ENCODE results near the gene LRP1-AS. TPM values are rescaled to one million over a fixed set of nuclear protein-coding genes. Genes with fewer than 3 reads are reported as not detected.
A peak's percentile ranks its signal among the peaks of the same experiment; 100 is the strongest.

Gene LRP1-AS
- total RNA-seq, 1 experiment from 2014 or later, result not detected

DNA sequence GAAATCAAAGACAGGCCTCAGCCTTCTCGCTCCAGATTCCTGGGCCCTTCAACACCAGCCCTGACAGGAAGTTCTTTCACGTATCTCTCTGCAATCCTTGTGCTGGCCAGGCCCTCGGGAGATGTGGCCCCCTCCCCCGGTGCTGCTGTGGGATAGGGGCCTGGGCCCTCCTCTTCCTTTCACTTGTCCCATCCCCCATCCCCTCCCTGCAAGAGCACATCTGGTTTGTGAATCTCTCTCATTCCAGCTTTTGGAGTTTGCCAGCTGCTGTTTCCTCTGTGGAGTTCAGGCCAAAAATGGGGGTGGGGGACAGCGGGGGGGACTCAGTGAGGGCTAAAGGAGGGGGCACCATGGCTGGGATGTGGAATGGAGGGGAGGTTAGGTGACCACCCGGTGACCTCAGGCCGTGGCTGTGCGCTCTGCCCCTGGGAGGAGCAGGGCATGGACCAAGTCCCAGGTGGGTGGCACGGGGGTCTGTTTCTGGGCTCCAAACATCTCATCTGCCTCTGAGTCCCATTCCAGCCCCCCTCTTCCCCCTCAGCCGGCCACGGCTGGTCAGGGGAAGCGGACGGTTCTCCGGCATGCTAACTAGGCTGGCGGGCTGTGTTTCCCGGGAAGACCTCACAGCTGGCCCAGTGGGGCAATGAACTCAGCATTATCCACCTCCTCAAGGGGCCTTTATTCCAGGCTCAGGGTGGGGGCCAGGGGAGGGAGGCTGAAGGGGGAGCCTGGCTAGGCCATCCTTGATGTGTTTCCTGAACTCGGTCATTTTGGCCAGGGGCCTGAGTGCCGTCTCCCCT, 11.7 kb downstream of the LRP1-AS start:
- Histone ChIP-seq H3K4me3 (peak overlapping the region; percentile 16; the same call in 1 of the 2 replicates), H3K27me3 (no peaks in the 10 kb centered on the region), H3K36me3 (peaks cover 64% of the 10 kb centered on the region), H3K9me3 (no peaks in the 10 kb centered on the region)
- DNase-seq, result peak; percentile 78

DNA sequence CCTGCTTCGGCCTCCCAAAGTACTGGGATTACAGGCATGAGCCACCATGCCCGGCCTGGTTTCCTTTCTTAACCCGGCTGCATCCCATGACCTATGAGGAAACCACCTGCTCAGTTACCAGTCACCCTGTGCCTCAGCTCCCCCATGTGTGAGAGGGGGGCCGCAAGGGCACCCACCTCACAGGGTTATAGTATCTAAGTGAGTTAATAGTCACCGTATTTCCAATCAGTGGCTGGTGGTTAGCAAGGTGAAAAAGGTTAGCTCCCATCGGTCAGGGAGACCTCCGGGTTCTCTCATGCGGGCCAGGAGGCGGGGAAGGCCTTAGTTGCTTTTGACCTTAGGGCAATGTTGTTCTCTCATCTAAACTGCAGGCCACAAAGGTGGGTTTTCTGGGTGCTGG, 12.5 kb downstream of the LRP1-AS start:
- H3K36me3 ChIP-seq, result peaks cover 58% of the 10 kb centered on the region
- no peaks in the 10 kb centered on the region for H3K9me3 ChIP-seq
- H3K27me3 ChIP-seq, result no peaks in the 10 kb centered on the region
- H3K4me3 ChIP-seq, result no peak overlapping the region
- no peak for DNase-seq

DNA sequence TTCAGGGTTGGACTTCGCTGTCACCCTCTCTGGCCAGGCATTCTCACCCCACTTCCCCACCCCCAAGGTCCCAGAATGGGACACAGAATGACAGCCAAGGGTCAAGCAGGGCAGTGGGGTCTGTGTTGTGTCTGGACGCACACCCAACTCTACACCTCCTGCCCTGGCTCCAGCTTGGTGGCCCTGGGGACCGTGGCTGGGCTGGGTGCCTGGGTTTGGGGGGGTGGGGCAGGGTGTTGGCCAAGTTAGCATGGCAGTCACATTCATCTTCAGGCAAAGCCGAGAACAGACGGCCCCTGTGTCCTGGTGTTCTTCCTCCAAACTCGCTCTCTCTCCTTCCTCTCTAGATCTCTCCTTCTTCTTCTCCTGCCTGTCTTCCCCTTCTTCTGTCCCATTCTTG, 13.5 kb downstream of the LRP1-AS start:
- Histone ChIP-seq H3K27me3 (no peaks in the 10 kb centered on the region), H3K36me3 (peaks cover 49% of the 10 kb centered on the region), H3K9me3 (no peaks in the 10 kb centered on the region), H3K4me3 (no peak overlapping the region)
- no peak for DNase-seq

DNA sequence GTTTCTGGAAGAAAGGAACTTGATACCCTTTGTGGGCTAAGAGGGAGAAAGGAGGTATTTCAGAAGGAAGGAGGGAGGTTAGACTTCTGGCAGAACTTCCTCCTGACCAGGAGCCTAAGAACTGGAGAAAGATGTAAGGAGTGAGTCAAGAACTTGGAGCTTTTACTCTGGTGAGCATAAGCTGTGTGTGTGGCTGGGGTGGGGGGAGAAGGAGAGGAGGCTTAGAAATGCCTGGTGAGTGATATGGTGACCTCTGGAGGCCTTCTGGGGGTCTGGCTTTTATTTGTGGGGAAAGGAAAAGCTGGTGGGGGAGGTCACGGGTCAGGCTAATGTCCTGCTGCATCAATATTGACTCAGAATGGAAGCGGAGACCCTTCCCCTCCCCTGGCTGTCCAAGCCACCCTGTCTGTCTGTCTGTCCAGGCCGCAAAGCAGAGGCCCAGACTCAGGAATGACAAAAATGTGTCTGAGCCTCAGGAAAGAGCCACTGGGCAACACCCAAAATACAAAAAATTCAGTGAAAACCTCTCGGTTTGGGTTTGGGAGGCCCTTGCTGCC, 14.3 kb downstream of the LRP1-AS start:
- Histone ChIP-seq H3K9me3 (no peaks in the 10 kb centered on the region), H3K36me3 (peaks cover 48% of the 10 kb centered on the region), H3K4me3 (peak overlapping the region; percentile 17), H3K27me3 (no peaks in the 10 kb centered on the region)
- peak; percentile 61 for DNase-seq

DNA sequence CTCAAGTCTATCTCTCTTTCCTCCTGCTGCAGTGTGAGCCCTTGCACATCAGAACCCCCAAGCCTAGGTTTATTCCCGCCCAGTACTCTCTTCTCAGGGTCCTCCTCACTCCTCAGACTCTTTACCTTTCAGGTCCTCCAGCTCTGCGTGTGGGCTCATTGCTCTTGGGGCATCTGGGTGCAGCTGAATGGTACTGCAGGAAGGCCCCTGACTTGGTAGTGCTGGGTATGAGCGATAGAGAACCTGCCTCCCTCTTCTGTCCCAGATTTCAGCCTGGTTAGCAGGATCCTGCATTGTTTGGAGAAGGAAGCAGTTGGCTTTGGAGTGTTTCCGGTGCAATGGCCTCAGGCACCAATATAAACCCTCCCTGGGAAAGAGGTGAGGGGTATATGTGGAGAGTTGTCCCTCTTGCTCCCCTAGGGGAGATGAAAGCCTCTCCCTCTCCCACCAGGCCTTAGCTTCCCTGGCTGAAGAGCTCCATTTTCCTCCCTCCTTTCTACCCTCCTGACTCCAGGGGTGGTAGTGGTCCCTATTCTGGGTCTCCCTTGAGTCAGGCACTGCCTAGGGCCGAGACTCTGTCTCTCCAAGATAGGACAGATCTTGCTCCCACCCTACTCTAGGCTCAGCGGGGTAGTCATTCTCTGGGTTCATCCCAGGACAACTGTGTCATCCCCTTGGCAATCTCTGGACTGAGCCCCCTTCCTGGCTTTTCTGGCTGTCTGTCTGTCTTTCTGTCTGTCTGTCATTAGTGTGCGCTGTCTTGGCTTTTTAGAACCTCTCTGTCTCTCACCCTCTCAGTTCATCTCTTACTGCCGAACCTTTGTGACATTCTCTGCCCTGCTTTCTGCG, 15.3 kb downstream of the LRP1-AS start:
- Histone ChIP-seq H3K4me3 (peak overlapping the region; percentile 17), H3K27me3 (no peaks in the 10 kb centered on the region)
- DNase-seq, result peak; percentile 47

DNA sequence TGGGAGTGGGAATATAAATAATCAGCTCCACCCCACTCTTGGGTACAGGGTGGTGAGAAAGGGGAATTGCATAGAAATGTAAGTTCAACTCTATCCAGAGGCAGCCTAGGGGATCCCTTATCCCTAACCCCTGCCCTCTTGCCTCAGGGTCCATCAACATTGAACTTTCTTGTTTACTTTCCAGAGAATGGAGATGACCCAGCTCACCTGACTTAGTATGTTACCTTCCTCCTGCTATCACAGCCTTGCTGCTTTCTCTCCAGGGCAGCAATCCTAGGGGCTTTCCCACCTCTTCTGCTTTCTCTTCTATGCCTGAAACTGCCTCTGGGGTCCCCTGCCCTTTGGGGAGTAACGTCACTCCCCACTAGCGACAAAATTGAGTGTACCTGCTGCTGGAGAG, 16.5 kb downstream of the LRP1-AS start:
- Histone ChIP-seq H3K4me3 (peak overlapping the region; percentile 96), H3K27me3 (no peaks in the 10 kb centered on the region), H3K36me3 (peaks cover 34% of the 10 kb centered on the region), H3K9me3 (no peaks in the 10 kb centered on the region)
- DNase-seq, result no peak

More for the DNA sequence above, 15.3 kb downstream of the LRP1-AS start:
- peaks cover 40% of the 10 kb centered on the region for H3K36me3 ChIP-seq
- no peaks in the 10 kb centered on the region for H3K9me3 ChIP-seq

DNA sequence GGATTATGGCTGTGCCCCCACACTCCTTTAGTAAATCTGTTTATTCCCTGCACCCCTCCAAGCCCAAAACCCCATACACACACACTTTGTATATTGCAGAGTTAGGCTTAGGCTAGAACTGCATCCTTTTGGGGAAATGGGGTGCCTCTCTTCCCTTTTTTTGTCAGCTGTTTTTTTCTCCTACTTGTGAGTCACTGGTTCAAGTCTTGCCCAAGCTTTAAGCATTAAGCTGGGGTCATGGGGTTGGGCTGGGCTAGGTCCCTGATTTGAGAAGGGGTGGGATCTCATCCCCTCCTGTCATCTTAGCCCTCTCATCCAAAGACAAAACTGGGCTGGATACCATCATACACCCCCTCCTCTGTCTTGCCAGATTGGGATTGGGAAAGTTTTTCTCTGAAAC, 17.5 kb downstream of the LRP1-AS start:
- Histone ChIP-seq H3K9me3 (no peaks in the 10 kb centered on the region), H3K27me3 (no peaks in the 10 kb centered on the region), H3K36me3 (peaks cover 26% of the 10 kb centered on the region), H3K4me3 (peak overlapping the region; percentile 96)
- DNase-seq, result no peak

DNA sequence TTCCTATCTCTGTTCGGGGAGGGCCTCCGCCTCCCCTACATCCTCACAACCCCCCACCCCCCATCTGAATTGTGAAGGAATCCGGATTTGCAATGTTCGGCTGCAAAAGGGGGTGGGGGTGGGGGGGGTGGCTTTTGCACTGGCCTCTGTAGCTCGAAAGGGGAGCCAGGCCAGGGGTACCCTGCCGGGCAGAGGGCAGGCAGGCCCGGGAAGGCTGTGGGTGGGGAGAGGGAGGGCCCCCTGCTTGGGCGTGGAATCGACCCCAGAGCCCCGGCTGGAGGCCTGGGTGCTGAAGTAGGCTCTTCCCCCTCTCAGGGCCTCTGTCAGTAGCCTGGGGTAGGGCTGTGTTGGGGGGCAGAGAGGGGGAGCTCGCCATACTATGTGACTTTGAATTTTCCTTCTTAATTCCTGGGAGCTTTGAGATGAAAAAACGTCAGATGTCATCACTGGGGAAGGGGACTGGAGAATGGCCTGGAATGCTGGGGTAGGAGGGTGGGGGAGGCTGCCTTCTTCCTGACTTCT, 18.0 kb downstream of the LRP1-AS start:
- H3K27me3 ChIP-seq, result no peaks in the 10 kb centered on the region
- H3K9me3 ChIP-seq, result no peaks in the 10 kb centered on the region
- peak overlapping the region; percentile 96 for H3K4me3 ChIP-seq
- no peak for DNase-seq
- H3K36me3 ChIP-seq, result peaks cover 23% of the 10 kb centered on the region

DNA sequence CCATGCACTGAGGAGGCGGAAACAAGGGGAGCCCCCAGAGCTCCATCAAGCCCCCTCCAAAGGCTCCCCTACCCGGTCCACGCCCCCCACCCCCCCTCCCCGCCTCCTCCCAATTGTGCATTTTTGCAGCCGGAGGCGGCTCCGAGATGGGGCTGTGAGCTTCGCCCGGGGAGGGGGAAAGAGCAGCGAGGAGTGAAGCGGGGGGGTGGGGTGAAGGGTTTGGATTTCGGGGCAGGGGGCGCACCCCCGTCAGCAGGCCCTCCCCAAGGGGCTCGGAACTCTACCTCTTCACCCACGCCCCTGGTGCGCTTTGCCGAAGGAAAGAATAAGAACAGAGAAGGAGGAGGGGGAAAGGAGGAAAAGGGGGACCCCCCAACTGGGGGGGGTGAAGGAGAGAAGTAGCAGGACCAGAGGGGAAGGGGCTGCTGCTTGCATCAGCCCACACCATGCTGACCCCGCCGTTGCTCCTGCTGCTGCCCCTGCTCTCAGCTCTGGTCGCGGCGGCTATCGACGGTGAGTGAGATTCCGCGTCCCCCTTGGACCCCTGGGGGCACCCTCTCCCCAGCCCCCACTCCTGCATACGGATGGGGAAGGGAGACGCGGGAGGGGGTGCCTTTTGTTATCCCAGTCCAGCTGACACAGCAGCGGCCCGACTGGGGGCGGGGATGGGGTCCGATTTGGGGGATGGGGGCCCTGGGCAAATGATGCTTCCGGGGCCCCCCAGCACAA, 18.7 kb downstream of the LRP1-AS start:
- Histone ChIP-seq H3K4me3 (peak overlapping the region; percentile 96), H3K27me3 (no peaks in the 10 kb centered on the region), H3K36me3 (peaks cover 23% of the 10 kb centered on the region), H3K9me3 (no peaks in the 10 kb centered on the region)
- DNase-seq, result no peak

DNA sequence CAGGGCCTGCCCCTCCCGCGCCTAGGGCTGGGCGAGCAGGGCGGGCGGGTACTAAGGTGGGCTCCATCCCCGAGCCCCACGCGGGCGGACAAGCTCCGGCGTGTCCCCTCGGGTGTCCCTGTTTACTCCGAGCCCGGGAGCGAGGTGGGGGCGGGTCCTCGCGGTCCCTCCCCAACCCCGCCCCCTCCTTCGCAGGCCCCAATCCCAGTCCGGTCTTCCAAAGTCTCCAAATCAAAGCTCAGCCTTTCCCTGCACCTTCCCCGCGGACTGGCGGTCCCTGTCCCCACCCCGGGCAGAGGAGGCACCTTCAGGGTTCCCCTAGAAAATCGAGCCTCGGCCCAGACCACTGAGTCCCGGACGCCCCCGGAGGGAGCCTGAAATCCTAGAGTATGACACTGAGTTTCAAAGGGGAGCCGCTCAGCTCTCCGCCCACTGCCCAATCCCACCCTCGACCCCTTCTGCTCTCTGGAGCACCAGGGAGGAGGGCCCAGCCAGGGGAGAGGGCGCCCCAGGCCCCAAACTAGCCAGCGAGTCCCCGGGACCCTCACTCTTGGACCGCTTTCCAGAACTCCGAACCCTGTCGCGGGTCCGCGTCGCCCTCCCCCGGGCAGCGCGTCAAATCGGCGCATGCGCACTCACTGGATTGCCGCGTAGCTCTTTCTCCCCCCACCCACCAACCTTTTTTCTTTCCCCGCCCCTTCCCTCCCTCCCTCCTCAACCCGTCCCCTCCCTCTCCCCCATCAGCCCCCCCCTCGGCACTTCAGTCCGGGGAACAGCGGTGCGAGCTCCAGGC, 19.5 kb downstream of the LRP1-AS start, which contains the start of gene LRP1:
Gene LRP1, plus strand, starts transcription at position 758 of the 793 bp plus-strand sequence. CDS start 482 bp downstream, outside the sequence.
- peaks cover 20% of the 10 kb centered on the region for H3K36me3 ChIP-seq
- no peaks in the 10 kb centered on the region for H3K27me3 ChIP-seq
- no peaks in the 10 kb centered on the region for H3K9me3 ChIP-seq
- peak within 1 kb of the TSS; percentile 96 for H3K4me3 ChIP-seq
- DNase-seq, result peak; percentile 83

DNA sequence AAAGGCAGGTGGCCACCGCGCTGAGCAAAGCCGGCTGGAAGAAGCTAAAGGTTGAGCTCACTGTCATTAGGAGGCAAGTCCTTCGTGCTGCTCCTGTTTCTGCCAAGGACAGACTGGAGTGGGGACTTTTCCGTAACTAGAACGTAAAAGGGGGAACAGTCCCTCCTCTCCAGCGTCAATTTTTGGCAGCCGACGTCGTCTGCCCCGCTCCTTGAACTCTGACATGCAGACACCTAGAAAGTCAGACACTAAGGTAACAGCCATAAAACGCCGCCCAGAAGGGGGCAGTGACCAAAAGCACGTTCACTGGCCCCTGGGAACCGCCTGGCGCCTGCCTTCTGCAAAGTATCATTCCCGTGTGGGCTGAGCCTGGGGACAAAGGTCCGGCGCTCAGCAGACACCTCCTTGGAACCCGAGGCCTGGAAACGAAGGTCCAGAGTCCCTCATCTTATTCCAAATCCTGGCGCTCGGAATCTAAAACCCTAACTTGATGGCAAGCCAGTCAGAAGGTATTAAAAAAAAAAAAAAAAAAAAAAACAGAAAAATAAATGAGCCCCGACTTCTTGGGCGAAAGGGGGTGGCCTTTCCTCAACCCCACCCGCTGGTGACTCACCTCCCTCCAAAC, 20.2 kb downstream of the LRP1-AS start:
- DNase-seq, result peak; percentile 37
- Histone ChIP-seq H3K9me3 (no peaks in the 10 kb centered on the region), H3K36me3 (peaks cover 15% of the 10 kb centered on the region), H3K4me3 (peak overlapping the region; percentile 96), H3K27me3 (no peaks in the 10 kb centered on the region)

DNA sequence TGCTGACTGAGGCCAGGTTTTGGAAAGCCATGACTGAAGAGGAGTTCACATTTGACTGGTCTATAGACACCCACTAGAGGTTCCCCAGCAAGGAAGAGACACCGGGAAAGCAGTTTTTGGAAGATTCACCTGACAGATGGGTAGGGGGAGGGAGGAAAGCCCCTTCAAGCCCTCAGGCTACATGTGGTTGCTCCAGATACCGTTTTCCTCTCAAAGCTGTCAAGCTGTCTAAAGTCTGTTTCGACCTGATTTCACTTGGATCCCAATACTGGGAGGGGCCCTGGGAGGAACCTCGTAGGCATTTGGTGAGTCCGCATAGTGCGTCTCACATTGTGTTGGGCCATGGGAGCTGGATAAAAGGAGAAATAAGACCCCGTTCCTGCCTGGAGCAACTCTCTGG, 20.9 kb downstream of the LRP1-AS start:
- Histone ChIP-seq H3K27me3 (no peaks in the 10 kb centered on the region), H3K4me3 (no peak overlapping the region), H3K9me3 (no peaks in the 10 kb centered on the region), H3K36me3 (peaks cover 9% of the 10 kb centered on the region)
- no peak for DNase-seq

DNA sequence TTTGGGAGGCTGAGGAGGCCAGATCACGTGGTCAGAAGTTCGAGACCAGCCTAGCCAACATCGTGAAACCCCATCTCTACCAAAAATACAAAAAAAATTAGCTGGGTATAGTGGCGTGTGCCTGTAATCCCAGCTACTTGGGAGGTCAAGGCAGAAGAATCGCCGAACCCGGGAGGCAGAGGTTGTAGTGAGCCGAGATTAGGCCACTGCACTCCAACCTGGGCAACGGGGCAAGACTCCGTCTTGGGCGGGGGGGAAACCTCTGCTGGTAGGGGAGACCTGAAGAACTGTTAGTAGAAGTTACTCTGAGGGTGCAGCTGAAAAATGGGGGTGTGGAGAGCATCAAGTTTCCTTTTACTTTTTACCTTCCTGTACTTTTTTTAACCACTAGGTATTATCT, 21.4 kb downstream of the LRP1-AS start:
- H3K27me3 ChIP-seq, result no peaks in the 10 kb centered on the region
- H3K4me3 ChIP-seq, result no peak overlapping the region
- H3K36me3 ChIP-seq, result peaks cover 5% of the 10 kb centered on the region
- DNase-seq, result no peak
- H3K9me3 ChIP-seq, result no peaks in the 10 kb centered on the region

DNA sequence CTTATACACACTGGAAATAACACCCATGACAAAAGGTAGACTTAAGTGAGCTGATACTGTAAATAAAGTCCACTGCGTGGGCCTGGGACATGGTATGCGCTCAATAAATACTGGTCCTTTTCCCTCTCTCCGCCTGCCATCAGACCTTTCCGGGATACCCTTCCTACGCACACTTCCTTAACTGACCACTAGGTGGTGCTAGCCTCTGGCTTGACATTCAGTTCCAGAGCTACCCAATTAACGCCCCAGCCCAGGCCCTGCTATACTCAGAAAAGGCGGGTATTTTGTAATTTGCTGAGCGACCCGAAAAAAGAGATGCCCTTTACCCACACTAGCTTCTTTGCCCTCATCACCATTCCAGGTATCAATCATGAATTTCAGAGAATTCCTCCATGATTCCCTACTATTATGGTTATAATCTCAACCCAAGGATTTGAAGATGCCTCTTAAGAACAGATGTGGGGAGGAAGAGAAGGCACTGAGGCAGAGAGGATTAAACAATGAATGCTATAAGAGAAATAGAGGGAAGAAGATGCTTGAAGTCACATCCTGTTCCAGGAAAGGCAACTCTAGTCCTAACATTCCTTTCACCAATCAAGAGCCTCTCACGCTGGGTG, 23.1 kb downstream of the LRP1-AS start:
- no peaks in the 10 kb centered on the region; the same call in 1 of the 2 replicates for H3K36me3 ChIP-seq
- H3K9me3 ChIP-seq, result no peaks in the 10 kb centered on the region
- peak; percentile 66 for DNase-seq
- H3K27me3 ChIP-seq, result no peaks in the 10 kb centered on the region
- no peak overlapping the region for H3K4me3 ChIP-seq

DNA sequence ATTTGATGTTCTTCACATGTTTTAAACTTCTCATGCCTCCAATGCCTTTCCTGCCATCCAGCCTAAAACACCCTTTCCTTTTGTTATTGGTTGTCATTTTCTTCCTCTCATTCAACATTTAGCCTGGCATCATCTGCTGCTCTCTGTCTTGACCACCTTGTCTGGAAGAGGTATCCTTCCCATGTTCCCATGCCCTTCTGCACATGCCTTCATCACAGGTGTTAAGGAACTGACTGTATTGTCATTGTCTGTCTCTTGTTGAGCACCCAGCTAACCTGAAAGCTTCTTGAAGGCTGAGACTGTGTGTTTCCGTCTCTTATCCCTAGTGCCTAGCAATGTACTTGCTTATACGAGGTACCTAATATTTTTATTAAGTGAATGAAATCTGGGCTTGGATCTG, 23.6 kb downstream of the LRP1-AS start:
- Histone ChIP-seq H3K36me3 (no peaks in the 10 kb centered on the region; the same call in 1 of the 2 replicates), H3K9me3 (no peaks in the 10 kb centered on the region), H3K27me3 (no peaks in the 10 kb centered on the region), H3K4me3 (no peak overlapping the region)
- no peak for DNase-seq

Data from MG63 (cell line).